Stimulated activated CD4-positive, alpha-beta T cell treated with anti-CD3 and anti-CD28 coated beads, Interleukin-4, amount 100 ng/mL, for 4 hours (primary cell): ENCODE data around the gene CACNG3.
"Not testable (repeated sequence)": the region's sequence is repeated elsewhere in the genome, so short reads cannot be mapped to it uniquely, and the experiment has no call there.

ENCODE experiments used
- DNase-seq, 2 experiments: peaks; one replicate each; pipeline ENCODE4 v3.0.0-alpha.2; 2020

The CACNG3 gene

GRCh38 chr16:24281466-24281865 is 25.3 kb downstream of the CACNG3 start:
- no peak for DNase-seq

GRCh38 chr16:24282141-24282540 is 26.0 kb downstream of the CACNG3 start:
- DNase-seq: no peak

GRCh38 chr16:24286741-24287405 is 30.7 kb downstream of the CACNG3 start:
- DNase-seq: no peak

GRCh38 chr16:24288516-24288915 is 32.4 kb downstream of the CACNG3 start:
- DNase-seq: no peak

DNA sequence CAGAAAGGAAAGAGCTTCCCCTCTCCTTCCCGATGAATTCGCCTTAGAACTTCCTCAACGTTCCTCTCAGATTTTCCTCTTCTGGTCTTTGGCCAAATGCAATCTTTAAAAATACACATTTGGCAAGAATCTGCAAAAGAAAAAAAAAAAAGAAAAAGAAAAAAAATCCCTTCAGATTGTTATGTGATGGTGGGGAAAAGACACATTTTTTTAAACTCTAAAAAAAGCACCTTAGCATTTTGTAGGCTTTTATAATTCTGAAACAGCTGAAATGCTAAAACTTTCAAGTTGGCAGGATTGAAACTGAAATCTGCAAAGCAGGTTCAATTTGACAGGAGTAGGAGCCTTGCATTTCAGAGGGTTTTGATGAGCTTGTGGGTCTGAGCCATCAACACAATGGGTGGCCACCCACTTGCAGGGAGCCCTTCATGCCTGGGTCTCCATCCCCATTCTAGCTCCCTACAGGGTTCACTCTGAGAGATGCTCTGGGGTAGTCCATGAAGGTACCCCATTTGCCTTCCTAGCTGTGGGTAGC is 33.1 kb downstream of the CACNG3 start:
- DNase-seq: no peak

- DNase-seq: no peak
Observed at GRCh38 chr16:24291932-24292331, 35.8 kb downstream of the CACNG3 start.

DNA sequence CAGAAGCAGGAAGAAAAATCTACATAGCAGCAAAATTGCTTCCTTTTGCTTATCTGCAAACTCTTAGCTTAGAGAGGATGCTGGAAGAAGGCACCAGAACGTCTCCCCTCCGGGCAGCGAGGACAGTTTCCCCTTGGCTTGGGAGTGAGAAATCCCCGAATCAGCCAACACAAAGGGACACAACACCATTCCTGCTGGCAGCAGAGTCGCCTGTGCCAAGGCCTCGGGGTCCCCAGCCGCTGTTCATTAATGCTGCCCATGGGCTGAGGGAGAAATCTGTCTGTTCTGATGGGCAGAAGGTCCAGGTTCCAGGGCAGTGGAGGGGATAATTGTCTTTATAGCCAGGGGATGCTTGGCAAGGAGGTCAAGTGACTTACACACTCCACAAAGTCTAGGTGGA is 38.0 kb downstream of the CACNG3 start:
- no peak for DNase-seq

GRCh38 chr16:24297375-24297774 is 41.2 kb downstream of the CACNG3 start:
- DNase-seq: no peak

DNA sequence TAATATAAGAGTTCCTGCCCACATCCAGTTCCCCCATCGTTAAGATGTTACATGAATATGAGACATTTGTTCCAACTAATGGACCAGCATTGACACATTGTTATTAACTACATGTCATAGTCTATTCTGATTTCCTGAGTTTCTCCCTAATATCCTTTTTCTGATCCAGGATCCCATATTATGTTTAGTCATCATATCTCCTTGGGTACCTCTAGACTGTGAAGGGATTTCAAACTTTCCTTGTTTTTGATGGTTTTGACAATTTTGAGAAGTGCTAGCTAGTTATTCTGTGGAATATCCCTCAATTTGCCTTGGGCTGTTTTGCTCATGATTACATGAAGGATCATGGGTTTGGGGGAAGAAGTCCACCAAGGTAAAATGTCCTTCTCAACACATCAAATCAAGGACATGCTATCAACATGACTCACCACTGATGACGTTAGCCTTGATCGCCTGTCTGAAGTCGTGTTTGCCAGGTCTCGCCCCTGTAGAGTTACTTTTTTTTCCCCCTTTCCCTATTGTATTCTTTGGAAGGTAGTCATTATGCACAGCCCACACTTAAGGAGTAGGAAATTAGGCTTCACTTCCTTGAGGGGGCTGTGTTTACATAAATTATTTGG is 42.5 kb downstream of the CACNG3 start:
- DNase-seq: no peak

GRCh38 chr16:24300750-24301149 is 44.6 kb downstream of the CACNG3 start:
- DNase-seq: not testable (repeated sequence)

DNA sequence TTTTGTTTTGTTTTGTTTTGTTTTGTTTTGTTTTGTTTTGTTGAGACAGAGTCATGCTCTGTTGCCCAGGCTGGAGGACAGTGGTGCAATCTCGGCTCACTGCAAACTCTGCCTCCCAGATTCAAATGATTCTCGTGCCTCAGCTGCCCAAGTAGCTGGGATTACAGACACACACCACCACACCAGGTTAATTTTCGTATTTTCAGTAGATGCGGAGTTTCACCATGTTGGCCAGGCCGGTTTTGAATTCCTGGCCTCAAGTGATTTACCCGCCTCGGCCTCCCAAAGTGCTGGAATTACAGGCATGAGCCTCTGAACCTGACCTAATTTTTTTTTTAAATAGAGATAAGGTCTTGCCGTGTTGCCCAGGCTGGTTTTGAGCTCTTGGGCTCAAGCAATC is 46.5 kb downstream of the CACNG3 start:
- DNase-seq: no peak

GRCh38 chr16:24308200-24308599 is 52.1 kb downstream of the CACNG3 start:
- DNase-seq: no peak

GRCh38 chr16:24309258-24310142 is 53.4 kb downstream of the CACNG3 start:
- DNase-seq: no peak

DNA sequence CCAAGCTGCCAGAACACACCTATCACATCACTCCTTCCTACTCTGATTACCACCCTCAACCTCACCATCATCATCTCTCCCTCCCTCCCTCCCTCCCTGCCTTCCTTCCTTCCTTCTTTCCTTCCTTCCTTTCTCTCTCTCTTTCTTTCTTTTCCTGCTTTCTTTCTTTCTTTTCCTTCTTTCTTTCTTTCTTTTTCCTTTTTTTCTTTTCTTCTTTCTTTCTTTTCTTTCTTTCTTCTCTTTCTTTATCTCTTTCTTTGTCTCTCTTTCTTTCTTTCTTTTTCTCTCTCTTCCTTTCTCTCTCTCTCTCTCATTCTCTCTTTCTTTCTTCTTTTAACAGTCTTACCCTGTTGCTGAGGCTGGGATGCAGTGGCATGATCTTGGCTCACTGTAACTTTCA is 59.2 kb downstream of the CACNG3 start:
- DNase-seq: no peak

DNA sequence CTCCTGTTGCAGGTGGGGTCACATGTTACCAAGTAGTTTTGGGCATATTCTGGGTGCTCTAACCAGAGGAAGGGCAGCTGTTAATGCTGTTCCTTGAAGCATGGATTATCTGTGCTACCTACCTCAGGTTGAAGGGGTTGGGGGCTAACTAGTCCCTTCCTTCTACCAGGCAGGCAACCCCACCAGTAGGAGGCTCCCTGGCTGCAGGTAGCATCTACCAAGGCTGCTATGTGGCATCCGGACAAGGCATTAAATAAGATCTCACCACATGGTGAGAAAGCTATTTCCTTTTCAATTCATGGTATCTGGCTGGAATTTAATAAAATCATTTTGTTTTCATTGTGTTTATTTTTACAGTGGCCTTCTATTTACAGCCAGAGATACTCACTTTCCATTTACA is 62.5 kb downstream of the CACNG3 start:
- DNase-seq: no peak

GRCh38 chr16:24319126-24319814 is 63.1 kb downstream of the CACNG3 start:
- no peak for DNase-seq

DNA sequence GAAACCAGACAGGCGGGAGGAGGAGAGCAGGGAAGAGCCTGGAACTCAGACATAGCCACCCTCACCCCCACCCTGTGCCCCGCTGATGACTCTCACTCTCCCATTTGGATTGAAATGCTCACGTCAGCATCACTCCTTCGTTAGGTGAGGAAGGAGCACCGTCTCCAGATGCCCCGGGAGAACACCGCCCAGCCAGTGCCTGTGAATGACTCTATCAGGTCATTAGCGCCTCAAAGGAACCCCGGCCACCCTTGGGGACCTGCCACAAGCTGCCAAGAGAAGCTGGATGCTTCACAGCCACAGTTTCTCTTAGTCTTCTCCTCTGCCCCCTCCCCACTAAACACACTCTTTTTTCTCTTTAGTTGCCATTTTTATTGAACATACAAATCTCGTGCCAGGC is 66.0 kb downstream of the CACNG3 start:
- no peak for DNase-seq

- DNase-seq: no peak
Observed at GRCh38 chr16:24324421-24324820, 68.3 kb downstream of the CACNG3 start.

DNA sequence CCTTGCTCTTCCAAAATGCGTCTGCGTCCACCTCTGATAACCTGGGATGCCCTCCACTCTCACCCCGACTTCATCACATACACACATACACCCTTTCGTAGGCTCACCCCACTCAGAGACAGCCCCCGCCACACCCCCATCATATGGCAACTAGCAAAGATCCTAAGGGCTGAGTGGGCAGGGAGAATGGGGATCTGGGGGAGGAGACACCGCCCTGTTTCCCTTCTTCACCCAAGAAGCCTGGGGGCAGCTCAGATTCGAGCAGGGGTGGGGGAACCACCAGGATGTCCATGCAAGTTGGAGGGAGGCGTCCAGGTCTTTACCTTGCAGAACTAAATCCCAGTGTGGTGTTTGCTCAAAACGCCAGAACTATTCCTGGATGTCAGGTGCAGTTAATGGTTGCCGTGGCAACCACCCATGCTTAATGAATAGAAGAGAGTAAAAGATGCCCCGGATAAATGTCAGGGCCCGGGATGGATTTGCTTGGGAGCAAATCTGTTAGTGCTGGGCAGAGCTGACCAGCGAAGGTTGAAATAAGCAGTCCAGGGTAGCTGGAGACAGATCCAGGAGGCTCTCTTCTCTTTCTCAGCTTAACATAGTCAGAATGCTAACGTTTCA is 72.8 kb downstream of the CACNG3 start:
- no peak for DNase-seq

GRCh38 chr16:24332178-24332577 is 76.0 kb downstream of the CACNG3 start:
- DNase-seq: no peak

DNA sequence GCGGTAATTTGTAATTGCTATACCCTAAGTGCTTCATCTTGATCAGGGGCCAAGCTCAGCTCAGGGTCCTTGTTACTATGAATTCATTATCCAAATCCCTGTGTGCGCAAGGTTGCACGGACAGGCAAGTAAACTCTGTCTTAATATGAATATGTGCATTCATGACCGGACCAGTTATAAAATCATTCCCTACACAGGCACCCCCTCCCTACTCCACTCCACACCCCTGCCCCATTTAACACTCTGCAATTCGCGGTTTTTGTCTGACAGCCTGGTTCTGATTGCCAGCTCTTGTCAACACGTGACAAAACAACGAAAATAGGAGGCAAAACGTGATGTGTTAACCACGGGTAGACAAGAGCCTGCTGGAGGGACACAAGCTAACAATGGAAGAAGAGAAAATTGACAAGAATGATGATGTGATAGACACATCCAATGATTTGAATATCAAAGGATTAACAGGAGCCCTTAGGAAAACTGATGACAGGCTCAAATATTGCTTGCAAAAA is 76.5 kb downstream of the CACNG3 start:
- no peak for DNase-seq

- no peak for DNase-seq
Observed at GRCh38 chr16:24336491-24336890, 80.4 kb downstream of the CACNG3 start.
